Gastrocnemius medialis (tissue), 4 donors: Measurements from ENCODE around the gene FARS2.

Source experiments
- CTCF ChIP-seq, 5 experiments: fragments of 450-650 bp in 3 of 5; fragments of 200-600 bp in 2 of 5; sonication (generic) in 2 of 5; IDR thresholded peaks in 4 of 5; conservative IDR thresholded peaks in 1 of 5; 1 replicate in 4 of 5; 2 replicates in 1 of 5; pipeline ENCODE4 v1.5.1; 2016 to 2019; ENCODE audit warnings: antibody characterized with exemption in 5 of 5, mild to moderate bottlenecking in 3 of 5, moderate library complexity in 3 of 5
- POLR2A ChIP-seq, 2 donors: fragments of 450-650 bp; IDR thresholded peaks; one replicate each; pipeline ENCODE4 v1.6.1; 2017; ENCODE audit warnings: antibody characterized with exemption in 2 of 2, mild to moderate bottlenecking in 2 of 2, moderate library complexity in 2 of 2

GRCh38 chr6:5537967-5538366 lies 276.7 kb downstream of the FARS2 start:
- TF ChIP-seq CTCF (IDR thresholded peaks at IDR 0.05 in 4 of 5, conservative IDR thresholded peaks at IDR 0.05 in 1 of 5) (no peak), POLR2A (IDR thresholded peaks at IDR 0.05) (no peak)
